Measurements from ENCODE around the gene LARP4B.
A peak's percentile ranks its signal among the peaks of the same experiment; 100 is the strongest.

Gene LARP4B

DNA sequence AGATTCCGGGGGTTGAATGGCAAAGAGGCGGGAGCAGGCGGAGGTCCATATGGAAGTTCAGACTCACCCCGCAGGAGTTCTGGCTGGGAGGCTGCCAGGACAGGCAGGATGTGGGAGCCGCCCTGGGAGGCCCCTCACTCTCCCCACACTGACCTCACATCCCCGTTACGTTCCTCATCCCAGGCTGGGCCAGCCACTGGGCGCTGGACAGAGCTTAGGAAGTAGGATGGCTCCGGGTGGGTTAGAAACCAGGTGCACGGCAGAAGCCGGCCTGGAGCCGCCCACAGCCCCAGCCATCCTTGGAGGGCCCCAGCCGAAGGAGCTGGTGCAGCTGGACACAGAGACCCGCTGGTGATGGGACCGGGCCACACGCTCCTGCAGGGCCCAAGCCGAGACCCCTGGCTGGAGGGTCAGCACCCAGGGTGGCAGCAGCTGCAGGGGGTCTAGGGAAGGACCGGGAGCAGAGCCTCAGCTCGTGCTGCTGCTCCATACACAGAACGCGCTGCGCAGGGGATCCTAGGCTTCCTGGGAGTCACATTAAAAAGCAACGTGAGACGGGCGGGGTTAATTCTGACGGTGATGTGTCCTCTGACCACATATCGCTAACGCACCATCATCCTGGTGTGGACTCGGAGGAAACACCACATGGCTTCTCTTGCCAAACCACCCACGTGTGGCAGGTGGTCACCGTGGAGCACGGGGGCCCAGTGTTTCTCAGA is 143.4 kb downstream of the LARP4B start:
- no peak for DNase-seq (ENCODE audit: low read depth in 2 of 2)

DNA sequence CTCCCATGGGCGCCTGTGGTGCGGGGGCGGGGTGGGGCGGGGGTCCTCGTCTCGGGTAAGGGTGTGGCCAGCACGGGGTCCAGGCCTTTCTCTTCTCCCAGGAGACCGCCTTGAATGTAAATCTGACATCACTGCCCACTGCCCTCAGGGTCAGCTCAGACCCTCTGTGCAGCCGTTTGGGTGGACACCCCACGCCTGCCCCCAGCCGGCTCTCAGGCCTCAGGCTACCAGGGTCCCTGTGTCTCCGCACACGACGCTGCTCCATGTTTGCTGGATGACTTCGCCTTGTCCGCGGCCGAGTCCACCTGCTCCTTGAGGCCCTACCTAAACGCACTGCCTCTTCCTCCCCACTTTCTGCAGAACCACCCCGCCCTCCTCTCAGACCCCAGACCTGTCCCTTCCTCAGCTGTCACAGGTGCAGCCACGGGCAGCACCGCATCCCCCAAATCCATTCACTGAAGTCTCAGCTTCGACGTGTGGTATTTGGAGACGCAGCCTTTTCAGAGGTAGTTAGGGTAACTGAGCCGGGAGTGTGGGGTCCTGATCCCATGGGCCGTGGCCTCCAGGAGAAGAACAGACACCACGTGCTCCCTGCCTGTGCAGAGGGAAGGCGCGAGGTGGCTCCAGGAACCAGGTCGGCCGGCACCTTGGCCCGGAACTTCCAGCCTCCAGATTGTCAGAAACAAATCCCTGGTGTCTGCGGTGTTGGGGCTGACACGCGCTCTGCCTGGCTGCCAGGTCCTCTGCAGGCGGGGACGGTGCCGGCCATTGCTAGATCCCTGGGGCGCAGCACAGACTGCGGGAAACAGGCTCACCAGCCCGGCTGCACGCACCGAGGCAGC is 144.7 kb downstream of the LARP4B start:
- no peak for DNase-seq (ENCODE audit: low read depth in 2 of 2)

DNA sequence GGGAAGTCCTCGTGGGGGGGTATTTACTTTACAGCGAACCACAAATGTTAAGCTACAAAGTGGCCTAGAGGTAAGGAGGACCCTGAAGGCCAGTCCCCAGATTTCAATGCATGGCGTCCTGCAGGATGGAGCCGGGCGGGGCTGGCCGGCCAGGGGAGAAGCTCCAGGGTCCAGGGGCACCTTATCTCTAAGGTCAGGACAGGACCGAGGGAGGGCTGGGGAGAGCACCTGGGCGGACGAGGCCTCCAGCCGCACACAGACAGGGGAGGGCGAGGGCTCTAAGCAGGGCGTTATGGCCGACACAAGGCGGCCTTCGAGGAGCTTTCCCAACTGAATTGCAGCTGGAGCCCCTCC is 145.7 kb downstream of the LARP4B start:
- no peak for DNase-seq (ENCODE audit: low read depth in 2 of 2)

DNA sequence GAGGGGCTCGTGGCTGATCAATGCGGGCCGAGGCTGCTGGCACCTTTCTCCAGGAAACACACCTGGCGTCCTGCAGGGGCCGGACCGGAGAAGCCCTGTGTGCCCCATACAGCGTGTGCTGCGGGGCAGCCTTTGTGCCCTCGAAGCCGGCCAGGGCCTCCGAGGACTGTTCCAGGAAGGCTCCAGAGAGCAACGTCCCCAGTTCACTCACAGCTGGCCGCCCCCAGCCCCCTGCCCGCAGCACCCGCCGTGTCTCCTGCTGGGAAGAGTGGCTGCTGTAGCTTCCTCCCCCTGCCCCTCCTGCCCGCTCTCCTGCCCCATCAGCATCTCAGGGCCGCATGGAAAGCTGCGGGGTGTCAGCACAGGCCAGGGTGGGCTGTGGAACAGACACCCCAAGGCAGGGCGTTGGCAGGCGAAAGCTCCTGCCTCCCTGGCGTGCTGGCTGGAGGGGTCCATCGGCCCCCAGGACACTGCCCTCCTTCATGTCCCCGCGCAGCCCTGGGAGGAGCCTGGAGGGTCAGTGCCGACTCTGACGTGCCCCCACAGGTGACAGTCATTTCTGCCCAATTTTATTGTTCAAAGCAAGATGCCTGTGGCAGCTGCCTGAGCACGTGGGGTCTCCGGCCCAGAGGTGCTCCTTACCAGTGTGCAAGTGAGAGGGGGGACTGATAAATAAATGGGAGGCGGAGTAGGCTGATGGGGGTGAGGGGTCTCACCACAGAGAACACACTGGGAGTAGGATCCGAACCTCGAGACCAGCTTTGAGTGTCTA is 146.2 kb downstream of the LARP4B start:
- no peak for DNase-seq (ENCODE audit: low read depth in 2 of 2)

DNA sequence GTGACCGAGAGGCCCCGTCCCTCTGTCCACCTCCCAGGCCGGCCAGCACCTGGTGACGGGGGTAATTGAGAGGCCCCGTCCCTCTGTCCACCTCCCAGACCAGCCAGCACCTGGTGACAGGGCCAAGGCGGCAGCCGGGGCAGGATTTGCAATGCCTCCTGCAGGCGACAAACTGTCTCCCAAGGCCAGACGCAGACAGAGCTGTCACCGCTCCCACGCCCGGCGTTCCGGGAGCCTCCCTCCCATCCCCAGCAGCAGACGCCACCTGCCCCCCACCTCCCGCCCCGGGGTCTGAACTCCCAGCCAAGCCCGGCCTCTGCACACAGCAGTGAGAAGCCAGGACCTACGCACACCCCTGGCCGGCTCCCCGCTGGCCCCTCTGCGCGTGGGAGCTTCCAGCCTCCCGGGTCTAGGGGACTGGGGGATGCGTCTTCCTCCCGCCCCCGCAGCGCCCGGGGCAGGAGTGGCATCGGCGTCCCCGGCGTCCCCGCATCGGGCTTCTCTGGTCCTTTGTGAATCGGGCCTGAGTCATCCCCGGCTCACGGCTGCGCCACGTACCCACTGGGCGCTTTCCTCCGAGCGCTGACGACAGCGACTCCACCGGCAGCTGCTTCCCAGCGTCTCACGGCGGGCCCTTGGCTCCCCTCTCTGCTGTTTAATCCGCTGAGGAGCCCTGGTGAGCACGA is 147.0 kb downstream of the LARP4B start:
- peak; percentile 42 to 66 for DNase-seq (ENCODE audit: low read depth in 2 of 2)

GRCh38 chr10:782751-783648 is 148.5 kb downstream of the LARP4B start:
- no peak for DNase-seq (ENCODE audit: low read depth in 2 of 2)

DNA sequence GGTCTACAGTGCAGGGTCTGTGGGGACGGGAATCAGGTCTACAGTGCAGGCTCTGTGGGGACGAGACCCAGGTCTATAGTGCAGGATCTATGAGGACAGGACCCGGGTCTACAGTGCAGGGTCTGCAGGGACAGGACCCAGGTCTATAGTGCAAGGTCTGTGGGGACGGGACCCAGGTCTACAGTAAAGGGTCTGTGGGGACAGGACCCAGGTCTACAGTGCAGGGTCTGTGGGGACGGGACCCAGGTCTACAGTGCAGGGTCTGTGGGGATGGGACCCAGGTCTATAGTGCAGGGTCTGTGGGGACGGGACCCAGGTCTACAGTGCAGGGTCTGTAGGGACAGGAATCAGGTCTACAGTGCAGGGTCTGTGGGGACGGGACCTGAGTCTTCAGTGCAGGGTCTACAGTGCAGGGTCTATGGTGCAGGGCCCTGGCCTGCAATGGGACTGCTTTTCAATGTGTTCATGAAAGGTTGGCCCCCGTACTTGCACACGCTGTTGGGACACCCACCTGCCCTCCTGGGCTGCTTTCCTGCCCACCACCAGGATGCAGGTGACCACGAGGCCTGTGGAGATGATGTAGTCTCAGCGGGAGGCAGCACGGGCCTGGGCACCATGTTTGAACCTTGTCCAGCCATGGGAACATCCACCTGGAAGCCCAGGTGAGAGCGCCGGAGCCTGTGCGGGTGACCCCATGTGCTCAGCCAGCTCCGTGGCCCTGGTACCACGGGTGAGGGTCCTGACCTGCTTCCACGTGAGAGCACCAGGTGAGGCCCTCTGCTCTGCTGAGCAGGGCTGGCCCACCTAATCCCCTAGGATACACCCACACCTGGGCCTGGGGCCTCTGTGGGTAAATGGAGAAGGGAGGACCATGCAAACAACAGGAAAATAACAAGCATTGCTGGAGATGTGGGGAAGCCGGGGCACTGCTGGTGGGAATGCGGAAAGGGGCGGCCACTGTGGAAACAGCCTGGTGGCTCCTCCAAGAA is 150.7 kb downstream of the LARP4B start:
- no peak for DNase-seq (ENCODE audit: low read depth in 2 of 2)

- DNase-seq (ENCODE audit: low read depth in 2 of 2): no peak
Measured at GRCh38 chr10:778626-779330, 152.7 kb downstream of the LARP4B start.

- no peak for DNase-seq (ENCODE audit: low read depth in 2 of 2)
Measured at GRCh38 chr10:777913-778479, 153.5 kb downstream of the LARP4B start.

DNA sequence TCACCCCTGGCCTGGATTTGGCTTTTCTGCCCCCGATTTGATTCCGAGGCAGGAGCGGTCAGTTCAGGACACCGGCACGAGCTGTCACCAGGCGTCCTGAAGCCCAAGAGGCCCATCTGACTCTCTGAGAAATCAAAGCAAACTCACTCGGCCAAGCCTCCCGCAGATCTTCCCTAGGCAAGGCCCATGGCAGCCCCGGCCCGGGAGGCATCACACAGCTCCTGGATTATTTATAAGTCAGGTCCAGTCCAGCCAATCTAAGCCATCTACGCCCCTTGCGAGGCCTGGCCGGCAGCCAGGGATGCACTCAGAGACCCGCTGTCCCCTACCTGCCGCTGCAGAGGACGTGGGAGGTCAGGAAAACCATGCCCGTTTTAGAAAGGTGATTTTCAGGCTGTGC is 154.7 kb downstream of the LARP4B start:
- no peak for DNase-seq (ENCODE audit: low read depth in 2 of 2)

DNA sequence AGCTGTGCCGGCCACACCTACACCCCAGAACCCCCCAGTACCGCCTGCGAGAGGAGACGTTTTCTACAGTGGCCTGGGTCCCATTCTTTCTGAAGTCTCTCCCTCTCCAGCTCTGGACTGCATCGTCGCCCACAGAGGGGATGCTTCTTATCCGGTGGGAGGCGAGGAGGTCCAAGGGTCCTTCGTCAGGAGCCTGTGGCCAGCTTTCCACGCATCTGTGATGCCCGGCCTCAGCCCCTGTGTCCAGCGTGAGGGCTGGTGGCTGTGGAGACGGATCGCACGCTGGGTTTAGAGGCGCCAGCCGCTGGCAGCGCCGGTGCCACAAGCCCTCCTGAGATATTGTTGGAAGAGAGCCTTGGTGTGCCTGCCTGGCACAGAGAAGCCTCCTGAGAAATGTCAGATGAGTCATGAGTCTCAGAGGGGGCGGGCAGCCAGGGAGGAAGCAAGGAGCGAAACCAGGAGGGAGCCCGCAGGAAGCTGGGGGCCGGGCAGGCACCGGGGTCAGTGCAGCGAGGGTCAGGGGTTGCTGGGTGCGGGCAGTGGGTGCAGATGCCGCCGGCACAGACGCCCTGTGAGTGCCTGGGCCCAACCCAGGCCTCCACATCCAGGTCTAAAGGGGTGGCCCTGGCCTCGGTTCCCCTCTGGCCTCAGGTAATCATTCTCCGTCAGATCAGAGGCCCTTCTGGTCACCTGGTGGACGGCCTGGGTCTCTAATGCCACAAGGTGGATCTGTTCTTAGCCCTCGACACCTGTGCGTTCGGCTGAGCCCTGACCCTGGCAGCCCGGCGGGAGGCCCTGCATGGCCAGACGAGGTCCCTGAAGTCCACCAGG is 156.0 kb downstream of the LARP4B start:
- no peak for DNase-seq (ENCODE audit: low read depth in 2 of 2)

- no peak for DNase-seq (ENCODE audit: low read depth in 2 of 2)
Measured at GRCh38 chr10:774661-775244, 156.8 kb downstream of the LARP4B start.

- DNase-seq (ENCODE audit: low read depth in 2 of 2): no peak
Measured at GRCh38 chr10:774223-774622, 157.3 kb downstream of the LARP4B start.

DNA sequence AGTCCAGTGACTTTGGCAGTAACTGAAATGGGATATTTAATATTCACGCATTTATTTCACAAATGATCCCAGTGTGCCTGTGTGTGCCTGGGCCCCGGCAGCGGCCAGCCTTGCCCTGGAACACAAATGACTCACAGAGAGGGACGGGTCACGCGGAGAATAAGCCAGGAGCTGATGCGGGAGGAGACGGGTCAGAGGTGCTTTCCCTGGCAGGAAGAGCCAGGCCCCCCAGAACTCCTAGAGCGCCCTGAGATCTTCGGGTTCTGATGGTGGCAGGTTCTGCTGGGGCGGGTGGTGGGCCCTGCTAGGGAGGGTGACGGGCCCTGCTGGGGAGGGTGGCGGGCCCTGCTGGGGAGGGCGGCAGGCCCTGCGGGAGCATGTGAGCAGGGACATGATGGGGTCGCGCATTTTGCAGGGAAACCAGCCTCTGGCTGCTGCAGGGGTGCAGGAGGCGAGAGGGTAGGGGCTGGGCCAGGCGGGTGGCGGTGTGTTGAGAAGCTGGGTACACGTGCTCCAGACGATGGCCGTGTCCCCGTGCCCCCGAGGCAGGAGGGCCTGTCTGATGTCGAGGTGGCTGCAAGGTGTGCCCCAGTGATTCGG is 157.8 kb downstream of the LARP4B start:
- DNase-seq (ENCODE audit: low read depth in 2 of 2): no peak

DNA sequence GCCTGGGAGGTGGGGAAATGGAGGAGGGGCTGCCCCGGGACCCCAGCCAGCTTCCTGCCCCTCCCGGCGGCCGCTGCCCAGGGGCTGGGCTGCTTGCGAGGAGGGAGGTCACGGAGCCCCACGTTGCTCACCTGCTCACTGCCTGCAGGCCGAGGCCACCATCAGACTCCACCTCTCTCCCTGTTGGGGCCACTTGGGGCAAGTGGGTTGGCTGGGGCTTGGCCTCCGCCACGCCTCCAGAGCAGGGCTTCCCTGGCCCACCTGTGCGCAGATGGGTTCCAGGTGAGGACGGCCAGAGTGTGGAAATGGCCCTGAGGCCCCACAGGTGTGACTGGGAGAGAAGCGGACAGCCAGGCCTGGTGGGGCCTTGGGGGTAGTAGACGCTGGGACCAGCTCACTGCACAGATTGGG is 159.3 kb downstream of the LARP4B start:
- no peak for DNase-seq (ENCODE audit: low read depth in 2 of 2)

DNA sequence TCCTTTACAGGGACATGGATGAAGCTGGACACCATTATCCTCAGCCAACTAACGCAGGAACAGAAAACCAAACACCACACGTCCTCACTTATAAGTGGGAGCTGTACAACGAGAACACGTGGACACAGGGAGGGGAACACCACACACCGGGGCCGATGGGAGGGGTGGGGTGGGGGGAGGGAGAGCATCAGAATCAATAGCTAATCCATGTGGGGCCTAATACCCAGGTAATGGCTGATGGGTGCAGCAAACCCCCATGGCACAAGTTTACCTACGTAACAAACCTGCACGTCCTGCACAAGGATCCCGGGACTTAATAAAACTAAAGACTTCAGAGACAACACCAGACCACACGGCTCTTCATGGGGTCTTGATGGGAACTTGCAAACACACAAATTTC is 159.9 kb downstream of the LARP4B start:
- DNase-seq (ENCODE audit: low read depth in 2 of 2): no peak

DNA sequence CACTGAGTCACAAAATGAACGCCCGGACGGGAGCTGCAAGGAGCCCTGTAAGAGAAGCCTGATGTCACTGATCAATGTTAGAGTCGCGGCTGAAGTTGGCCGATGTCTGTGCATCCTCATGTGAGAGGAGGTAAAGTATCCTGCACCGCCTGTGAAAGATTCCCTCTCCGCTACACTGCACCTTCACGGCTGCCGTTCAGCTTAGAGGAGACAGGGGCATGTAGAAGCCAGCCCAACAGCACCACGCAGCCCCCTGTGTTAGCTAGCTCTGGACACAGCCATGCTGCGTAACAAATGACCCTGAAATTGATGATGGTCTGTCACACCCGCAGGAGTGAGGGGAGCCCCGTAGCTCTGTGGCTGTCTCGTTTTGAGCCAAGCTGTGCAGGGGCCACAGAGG is 160.5 kb downstream of the LARP4B start:
- no peak for DNase-seq (ENCODE audit: low read depth in 2 of 2)
